ENCODE data around the gene SLFN14. TPM values are rescaled to one million over a fixed set of nuclear protein-coding genes. Genes with fewer than 3 reads are reported as not detected.
"Not testable (repeated sequence)": the region's sequence is repeated elsewhere in the genome, so short reads cannot be mapped to it uniquely, and the experiment has no call there.

Gene SLFN14
- total RNA-seq (2014; rRNA removed; shearing (Covaris generic)) = not detected in 2 replicates

DNA sequence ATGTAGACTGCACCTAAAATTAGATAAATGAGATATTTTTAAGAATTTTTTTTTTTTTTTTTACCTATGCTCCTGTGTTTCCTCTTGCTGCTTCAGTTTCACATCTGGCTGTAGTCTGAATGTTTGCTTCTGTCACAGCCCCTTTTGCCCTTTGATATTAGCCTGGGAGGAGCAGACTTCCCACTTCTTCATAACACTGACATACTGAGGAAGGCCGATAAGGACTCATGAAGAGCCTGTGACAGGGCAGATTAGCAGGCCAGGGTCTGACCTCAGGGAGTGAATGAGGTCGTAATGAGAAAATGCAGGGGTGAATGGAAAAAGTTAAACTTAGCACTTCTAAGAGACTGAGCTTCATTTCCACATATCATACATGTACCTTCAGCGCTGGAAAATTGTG lies at the start of gene SLFN14:
Gene SLFN14 (minus strand): TSS at position 117 of the 400 bp plus-strand sequence. CDS start 2,757 bp downstream, outside the sequence.
- DNase-seq (ENCODE audit: low spot score) = no peak

DNA sequence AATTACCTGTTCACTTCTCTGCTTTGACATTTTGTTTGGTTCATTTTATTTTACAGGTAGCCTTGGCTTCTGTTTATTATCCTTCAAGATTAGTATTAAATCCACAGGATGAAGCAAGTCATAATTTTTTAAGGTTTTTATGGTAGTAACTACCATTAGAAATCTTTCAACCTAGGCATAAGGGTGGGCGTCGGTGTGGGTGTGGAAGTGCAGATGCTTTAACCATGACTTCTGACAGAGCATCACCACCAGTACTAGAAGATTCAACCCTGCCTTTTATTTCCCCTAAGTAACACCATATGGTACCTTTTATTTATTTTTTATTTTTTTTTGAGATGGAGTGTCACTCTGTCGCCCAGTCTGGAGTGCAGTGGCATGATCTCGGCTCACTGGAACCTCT lies 49.2 kb upstream of the SLFN14 start:
- DNase-seq (ENCODE audit: low spot score) = no peak

DNA sequence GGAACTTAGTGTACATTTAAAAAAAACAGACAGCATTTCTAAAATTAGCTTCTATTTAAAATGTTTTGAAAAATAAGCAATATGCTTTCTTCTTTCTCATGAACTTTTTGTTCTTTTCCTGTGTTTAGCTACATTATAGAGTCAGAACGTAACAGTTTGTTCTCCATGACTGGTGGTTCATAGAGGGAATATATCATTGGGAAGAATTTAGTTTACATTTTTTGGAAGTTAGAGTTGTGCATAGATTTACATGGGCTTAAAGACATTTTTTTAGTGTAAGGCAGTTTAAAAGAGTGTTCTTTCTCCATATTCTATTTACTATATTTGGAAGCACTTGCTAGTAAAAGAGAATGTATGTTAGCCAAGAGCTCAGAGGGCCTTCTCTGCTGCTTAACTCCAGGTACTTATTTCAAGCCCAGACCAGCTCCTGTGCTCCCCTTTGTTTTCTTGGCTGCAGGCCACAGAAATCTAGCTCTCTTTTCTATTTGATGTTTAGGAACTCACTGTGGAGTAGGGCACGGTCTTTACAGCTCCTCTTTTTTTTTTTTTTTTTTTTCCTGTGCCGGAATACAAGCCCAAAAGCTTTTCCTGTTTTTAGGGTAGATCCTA lies 46.7 kb upstream of the SLFN14 start:
- no peak for DNase-seq (ENCODE audit: low spot score)

DNA sequence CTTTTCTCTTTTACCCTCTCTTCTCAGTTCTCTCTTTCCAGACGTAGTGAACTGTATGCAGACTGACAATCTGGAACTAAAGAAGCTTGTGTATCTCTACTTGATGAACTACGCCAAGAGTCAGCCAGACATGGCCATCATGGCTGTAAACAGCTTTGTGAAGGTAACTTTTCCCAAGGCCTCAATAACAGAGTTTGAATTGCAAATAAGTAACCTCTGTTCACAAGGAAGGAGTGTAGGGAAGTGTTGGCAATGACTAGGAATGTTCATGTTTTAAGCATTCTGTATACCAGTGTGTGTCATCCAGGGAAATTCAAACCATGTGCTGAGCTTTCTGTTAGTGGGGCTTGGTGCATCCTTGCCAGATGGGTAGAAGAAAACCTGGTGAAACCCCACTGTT lies 45.1 kb upstream of the SLFN14 start:
- no peak for DNase-seq (ENCODE audit: low spot score)

- no peak for DNase-seq (ENCODE audit: low spot score)
Measured at GRCh38 chr17:35603674-35604073, 43.1 kb upstream of the SLFN14 start.

DNA sequence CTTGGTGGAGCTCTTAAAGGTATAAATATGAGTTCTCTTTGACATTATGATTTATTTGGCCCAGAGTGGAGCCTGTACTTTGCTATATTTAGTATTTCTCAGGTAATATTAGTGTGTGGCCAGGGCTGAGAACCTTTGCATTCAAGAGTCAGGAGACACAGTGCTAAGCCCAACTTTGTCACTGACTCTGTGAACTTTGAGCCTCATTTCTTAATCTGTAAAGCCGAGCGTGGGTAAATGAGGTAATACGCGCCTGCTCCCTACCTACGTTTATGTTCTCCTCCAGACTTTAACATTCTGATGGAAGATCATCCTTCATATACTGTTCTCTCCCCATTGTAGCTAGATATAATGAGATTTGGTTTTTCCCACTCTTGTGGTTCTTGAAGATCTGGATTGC lies 37.0 kb upstream of the SLFN14 start:
- DNase-seq (ENCODE audit: low spot score) = no peak

- DNase-seq (ENCODE audit: low spot score) = no peak
Measured at GRCh38 chr17:35596530-35597233, 36.1 kb upstream of the SLFN14 start.

GRCh38 chr17:35596072-35596471 lies 35.5 kb upstream of the SLFN14 start:
- no peak for DNase-seq (ENCODE audit: low spot score)

DNA sequence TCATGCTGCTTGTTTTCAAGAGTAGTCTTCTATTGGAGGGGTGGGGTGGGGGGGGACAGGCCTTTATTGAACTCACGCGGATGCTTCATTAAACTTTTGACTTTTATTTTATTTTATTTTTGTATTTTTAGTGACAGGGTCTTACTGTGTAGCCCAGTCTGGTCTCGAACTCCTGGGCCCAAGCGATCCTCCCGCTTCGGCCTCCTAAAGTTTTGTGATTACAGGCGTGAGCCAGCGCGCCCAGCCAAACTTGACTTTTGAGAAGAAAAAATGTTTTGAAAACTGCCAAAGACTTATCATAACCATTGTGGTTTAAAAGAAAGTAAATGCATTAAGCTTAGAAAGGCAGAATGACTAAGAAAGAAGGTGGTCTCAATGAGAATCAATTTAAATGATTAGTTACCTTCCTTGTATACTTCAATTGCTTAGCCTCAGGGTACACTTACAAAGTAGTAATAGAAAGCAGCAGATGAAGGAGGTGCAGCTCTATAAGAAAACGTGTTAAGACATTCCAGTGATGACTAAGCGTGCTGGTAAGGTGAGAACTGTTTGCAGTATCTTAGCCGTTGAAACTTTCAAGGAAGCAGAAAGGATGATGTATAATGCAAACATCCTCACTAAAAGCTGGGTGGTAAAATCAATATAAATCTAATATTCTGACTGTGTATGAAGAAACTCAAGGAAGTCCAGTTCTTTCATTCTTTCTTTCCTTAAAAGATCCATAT lies 27.7 kb upstream of the SLFN14 start:
- DNase-seq (ENCODE audit: low spot score) = peak; percentile 72

- DNase-seq (ENCODE audit: low spot score) = peak; percentile 95
Measured at GRCh38 chr17:35587074-35587961, 26.7 kb upstream of the SLFN14 start, which contains the start of gene AP2B1. AP2B1 (plus strand) TSS chr17:35587322; CDS start chr17:35594031, 6,709 bp downstream.

GRCh38 chr17:35586569-35587073 lies 26.0 kb upstream of the SLFN14 start:
- no peak for DNase-seq (ENCODE audit: low spot score)

GRCh38 chr17:35584061-35584460 lies 23.4 kb upstream of the SLFN14 start:
- no peak for DNase-seq (ENCODE audit: low spot score)

DNA sequence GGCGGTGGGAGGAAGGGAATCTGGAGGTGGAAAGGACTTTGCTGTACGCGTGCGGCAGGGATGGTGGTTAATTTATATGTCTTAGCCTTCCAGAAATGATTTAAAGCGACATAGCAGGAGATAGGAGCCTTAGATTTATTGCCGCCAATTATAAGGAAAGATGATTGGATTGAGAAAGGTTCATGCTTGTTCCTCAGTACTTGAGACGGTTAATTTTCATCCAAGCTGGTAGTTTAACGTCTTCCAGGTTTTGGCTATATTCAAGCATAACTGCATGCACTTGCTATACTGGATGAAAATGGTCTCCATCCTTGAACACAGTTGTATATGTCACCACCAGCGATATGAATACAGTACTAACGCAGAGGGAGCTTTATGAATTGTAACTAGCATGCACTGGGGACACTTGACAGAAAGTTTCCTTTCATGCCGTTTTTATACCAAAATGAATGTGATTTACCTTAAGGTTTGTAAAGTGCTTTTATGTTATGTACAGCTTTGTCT lies 18.4 kb upstream of the SLFN14 start:
- DNase-seq (ENCODE audit: low spot score) = no peak

- DNase-seq (ENCODE audit: low spot score) = peak; percentile 88
Measured at GRCh38 chr17:35578197-35578928, 17.7 kb upstream of the SLFN14 start, which contains the start of gene PEX12. PEX12 (minus strand) TSS chr17:35578571; CDS start chr17:35578021, 550 bp downstream.

GRCh38 chr17:35577830-35578196 lies 17.2 kb upstream of the SLFN14 start:
- DNase-seq (ENCODE audit: low spot score) = no peak

DNA sequence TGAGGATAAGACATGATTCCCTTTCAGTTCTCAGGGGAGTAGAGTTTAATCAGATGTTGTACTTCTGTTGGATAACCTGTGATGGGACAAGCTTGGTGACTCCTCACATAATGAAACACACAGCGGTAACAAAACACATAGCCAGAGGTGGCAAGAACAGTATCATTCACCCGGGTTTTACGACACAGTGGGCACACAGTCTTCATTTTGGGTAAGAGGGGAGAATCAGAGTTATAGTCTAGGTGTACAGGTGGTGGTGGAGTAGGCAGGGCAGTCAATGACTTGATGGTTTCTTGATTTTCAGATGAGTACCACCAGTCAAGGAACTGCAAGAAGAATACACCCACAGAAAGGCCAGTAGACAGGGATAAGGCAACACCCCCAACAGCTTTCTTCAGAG lies 15.1 kb upstream of the SLFN14 start:
- DNase-seq (ENCODE audit: low spot score) = no peak

DNA sequence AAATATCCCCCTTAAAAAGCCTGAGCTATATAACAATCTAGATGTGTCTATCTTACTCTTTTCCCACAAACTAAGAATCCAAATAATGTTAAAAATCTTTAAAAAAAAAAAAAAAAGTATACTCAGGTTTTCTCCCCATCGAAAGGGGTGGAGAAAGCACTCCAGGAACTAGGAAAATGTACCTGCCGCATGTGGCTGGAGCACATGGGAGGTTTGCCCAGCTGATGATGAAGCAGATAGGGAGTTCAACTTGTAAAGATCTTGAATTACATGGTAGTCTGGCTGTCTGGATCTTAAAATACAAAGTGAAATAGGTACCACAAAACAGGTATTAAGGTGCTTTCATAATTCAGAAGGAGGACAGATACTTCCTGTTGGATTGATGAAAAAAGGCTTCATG lies 8.8 kb upstream of the SLFN14 start:
- no peak for DNase-seq (ENCODE audit: low spot score)

- peak; percentile 19 for DNase-seq (ENCODE audit: low spot score)
Measured at GRCh38 chr17:35568561-35568960, 7.9 kb upstream of the SLFN14 start.

GRCh38 chr17:35566968-35567367 lies 6.3 kb upstream of the SLFN14 start:
- no peak for DNase-seq (ENCODE audit: low spot score)

- DNase-seq (ENCODE audit: low spot score) = not testable (repeated sequence)
Measured at GRCh38 chr17:35563181-35563580, 2.6 kb upstream of the SLFN14 start.

Data from H4 (cell line).